ENCODE results near the gene JARID2. TPM values are rescaled to one million over a fixed set of nuclear protein-coding genes. Genes with fewer than 3 reads are reported as not detected.

JARID2 gene
- total RNA-seq, 1 donor from 2014 or later, result 5.0 TPM

GRCh38 chr6:15500078-15500740, 254.3 kb downstream of the JARID2 start:
- intact Hi-C loops (cut with DNase I), result loop anchor here (5.0 kb wide), 1 partner anchor 1288 kb away; no protein-coding TSS in a partner anchor
- TF ChIP-seq CTCF (IDR thresholded peaks at IDR 0.05), result no peak
- DNase-seq (ENCODE audit: low spot score in 2 of 2), result no peak
- Histone ChIP-seq H3K4me3 (no peak overlapping the region), H3K27me3 (no peaks in the 10 kb centered on the region), H3K27ac (no peak overlapping the region), H3K9me3 (no peaks in the 10 kb centered on the region), H3K4me1 (peaks cover 0 to 13% of the 10 kb centered on the region in 2 donors), H3K36me3 (peaks cover 13 to 26% of the 10 kb centered on the region in 2 donors)

- H3K9me3 ChIP-seq, result no peaks in the 10 kb centered on the region
- peaks cover 0 to 18% of the 10 kb centered on the region in 2 donors for H3K4me1 ChIP-seq
- H3K4me3 ChIP-seq, result no peak overlapping the region
- no peak for DNase-seq (ENCODE audit: low spot score in 2 of 2)
- H3K36me3 ChIP-seq, result peaks cover 13 to 26% of the 10 kb centered on the region in 2 donors
- no peaks in the 10 kb centered on the region for H3K27me3 ChIP-seq
- no peak overlapping the region for H3K27ac ChIP-seq
- no peak for TF ChIP-seq CTCF (IDR thresholded peaks at IDR 0.05)
- intact Hi-C loops (cut with DNase I), result loop anchor here (5.0 kb wide), 1 partner anchor 1289 kb away; no protein-coding TSS in a partner anchor
Observed at GRCh38 chr6:15500901-15501825, 255.3 kb downstream of the JARID2 start.

GRCh38 chr6:15501826-15502445, 256.1 kb downstream of the JARID2 start:
- DNase-seq (ENCODE audit: low spot score in 2 of 2), result no peak
- no peaks in the 10 kb centered on the region for H3K27me3 ChIP-seq
- no peaks in the 10 kb centered on the region for H3K9me3 ChIP-seq
- H3K27ac ChIP-seq, result peak overlapping the region; percentile 14 to 27
- intact Hi-C loops (cut with DNase I), result loop anchor here (5.0 kb wide), 1 partner anchor 1290 kb away; no protein-coding TSS in a partner anchor
- peaks cover 0 to 18% of the 10 kb centered on the region in 2 donors for H3K4me1 ChIP-seq
- H3K36me3 ChIP-seq, result peaks cover 7 to 19% of the 10 kb centered on the region in 2 donors
- no peak for TF ChIP-seq CTCF (IDR thresholded peaks at IDR 0.05)
- H3K4me3 ChIP-seq, result no peak overlapping the region

- no peak overlapping the region for H3K4me3 ChIP-seq
- peak overlapping the region in 1 of 2 donors; percentile 27 for H3K27ac ChIP-seq
- no peaks in the 10 kb centered on the region for H3K27me3 ChIP-seq
- no peak for DNase-seq (ENCODE audit: low spot score in 2 of 2)
- intact Hi-C loops (cut with DNase I), result loop anchor here (5.0 kb wide), 1 partner anchor 1290 kb away; no protein-coding TSS in a partner anchor
- H3K4me1 ChIP-seq, result peaks cover 0 to 18% of the 10 kb centered on the region in 2 donors
- TF ChIP-seq CTCF (IDR thresholded peaks at IDR 0.05), result no peak
- peaks cover 5 to 19% of the 10 kb centered on the region in 2 donors for H3K36me3 ChIP-seq
- H3K9me3 ChIP-seq, result no peaks in the 10 kb centered on the region
Observed at GRCh38 chr6:15502446-15503345, 256.8 kb downstream of the JARID2 start.

Data from ascending aorta (tissue), 2 donors.